Mesendoderm (in vitro differentiated cells): Measurements from ENCODE around the gene B4GALNT4.
"Not testable (repeated sequence)": the region's sequence is repeated elsewhere in the genome, so short reads cannot be mapped to it uniquely, and the experiment has no call there.

Experiments used
- DNase-seq: peaks from one replicate; pipeline ENCODE4 v3.0.0; 2013
- H2AK5ac ChIP-seq: 2 replicates; pipeline ENCODE4 v1.6.1; 2013; ENCODE audit warnings: low read length, inconsistent platforms
- H2BK120ac ChIP-seq: 2 replicates; pipeline ENCODE4 v1.6.1; 2013; ENCODE audit warnings: low read depth, mild to moderate bottlenecking, low read length, moderate library complexity, mixed read lengths
- H2BK15ac ChIP-seq: replicated peaks from 2 replicates; pipeline ENCODE4 v1.6.1; 2013; ENCODE audit warnings: low read depth, mild to moderate bottlenecking, moderate library complexity
- H2BK5ac ChIP-seq: 2 replicates; pipeline ENCODE4 v1.6.1; 2013; ENCODE audit warnings: low read length, inconsistent platforms
- H3K18ac ChIP-seq: 2 replicates; pipeline ENCODE4 v1.6.1; 2013; ENCODE audit warnings: mild to moderate bottlenecking, low read length, mixed read lengths
- H3K23ac ChIP-seq: one replicate; pipeline ENCODE4 v1.6.1; 2013; ENCODE audit warnings: low read length
- H3K27ac ChIP-seq: 2 replicates; pipeline ENCODE4 v1.5.1; 2013; ENCODE audit warnings: low read depth, mild to moderate bottlenecking, inconsistent platforms, low read length, moderate library complexity
- H3K27me3 ChIP-seq: 2 replicates; pipeline ENCODE4 v1.6.1; 2013; ENCODE audit warnings: low read length, control low read depth, mild to moderate bottlenecking, inconsistent platforms; ENCODE audit not compliant: insufficient read depth, poor library complexity
- H3K36me3 ChIP-seq: 2 replicates; pipeline ENCODE4 v1.6.1; 2013; ENCODE audit warnings: low read length, inconsistent platforms; ENCODE audit not compliant: control insufficient read depth, insufficient read depth
- H3K4ac ChIP-seq: one replicate; pipeline ENCODE4 v1.6.1; 2013; ENCODE audit warnings: low read depth, mild to moderate bottlenecking, low read length, moderate library complexity
- H3K4me1 ChIP-seq: 2 replicates; pipeline ENCODE4 v1.6.1; 2013; ENCODE audit warnings: low read depth, low read length, inconsistent platforms; ENCODE audit not compliant: control insufficient read depth
- H3K4me2 ChIP-seq: 2 replicates; pipeline ENCODE4 v1.6.1; 2013; ENCODE audit warnings: low read length
- H3K4me3 ChIP-seq: 2 replicates; pipeline ENCODE4 v1.5.1; 2013; ENCODE audit warnings: mild to moderate bottlenecking, low read length
- H3K56ac ChIP-seq: one replicate; pipeline ENCODE4 v1.6.1; 2013; ENCODE audit warnings: low read length
- H3K79me1 ChIP-seq: 2 replicates; pipeline ENCODE4 v1.6.1; 2013; ENCODE audit warnings: low read length, inconsistent platforms
- H3K79me2 ChIP-seq: 2 replicates; pipeline ENCODE4 v1.6.1; 2013; ENCODE audit warnings: mild to moderate bottlenecking, low read length; ENCODE audit not compliant: control insufficient read depth, insufficient read depth
- H3K9ac ChIP-seq: 2 replicates; pipeline ENCODE4 v1.6.1; 2013; ENCODE audit warnings: low read length, inconsistent platforms
- H4K5ac ChIP-seq: one replicate; pipeline ENCODE4 v1.6.1; 2013; ENCODE audit warnings: low read length
- H4K8ac ChIP-seq: one replicate; pipeline ENCODE4 v1.6.1; 2013; ENCODE audit warnings: low read depth, mild to moderate bottlenecking, control low read depth, low read length, moderate library complexity
- WGBS: extraction: QIAGEN DNeasy Blood & Tissue Kit; methylation state at CpG from one replicate; pipeline ENCODE4 v1.1.7; 2013; ENCODE audit warnings: low lambda C conversion rate, missing lambda C conversion rate; ENCODE audit not compliant: insufficient coverage; ENCODE audit errors: extremely low coverage; 5-methylcytosine and 5-hydroxymethylcytosine counted together

Gene B4GALNT4

DNA sequence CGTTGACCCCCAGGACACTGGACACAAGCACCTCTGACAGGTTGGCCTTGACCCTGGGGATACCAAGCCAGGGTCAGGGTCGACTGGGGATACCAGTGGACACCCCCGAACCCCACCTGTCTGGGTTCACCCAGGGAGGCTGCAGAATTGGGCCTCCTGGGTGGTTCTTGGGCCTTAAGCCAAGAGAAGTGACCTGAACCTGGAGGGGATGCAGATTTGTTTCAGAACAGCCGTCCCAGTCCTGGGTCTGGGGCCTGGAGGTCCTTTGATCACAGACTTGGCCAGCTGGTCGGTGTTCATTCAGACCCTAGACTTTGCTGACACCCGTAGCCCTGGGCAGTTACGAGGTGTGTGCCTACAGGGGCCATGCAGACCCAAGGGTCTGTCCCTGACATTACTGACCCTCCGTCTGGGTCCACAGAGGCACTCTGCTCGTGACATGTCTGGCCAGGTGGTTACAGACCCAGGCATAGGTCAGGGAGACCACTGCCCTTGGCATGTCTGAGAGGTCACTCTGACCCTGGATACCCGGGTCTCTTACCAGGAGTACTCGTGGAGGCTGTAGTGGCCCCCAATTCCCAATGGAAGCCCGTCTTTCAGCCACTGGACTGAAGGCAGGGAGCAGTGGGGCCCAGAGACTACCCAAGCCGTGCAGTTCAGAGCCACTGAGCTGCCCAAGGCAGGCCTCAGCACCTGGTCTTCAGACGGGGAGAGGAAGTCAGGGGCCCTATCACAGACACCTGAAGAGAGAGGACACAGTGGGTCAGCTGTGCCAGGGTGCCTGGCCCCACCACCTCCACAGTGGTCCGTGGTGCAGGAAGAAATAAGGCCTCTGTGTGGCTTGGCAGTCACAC, 39.1 kb downstream of the B4GALNT4 start:
- Histone ChIP-seq H3K36me3 (no peaks in the 10 kb centered on the region), H3K9ac (no peak overlapping the region), H2BK15ac (no peak overlapping the region), H4K8ac (no peak overlapping the region), H3K27ac (no peak overlapping the region), H3K23ac (no peak overlapping the region), H3K79me2 (no peaks in the 10 kb centered on the region), H4K5ac (no peak overlapping the region), H3K56ac (no peak overlapping the region), H3K18ac (no peak overlapping the region), H2BK120ac (no peak overlapping the region), H3K4me2 (no peak overlapping the region), H2AK5ac (no peak overlapping the region), H3K27me3 (no peaks in the 10 kb centered on the region), H2BK5ac (no peak overlapping the region), H3K4ac (no peak overlapping the region), H3K4me1 (no peaks in the 10 kb centered on the region), H3K4me3 (no peak overlapping the region), H3K79me1 (no peaks in the 10 kb centered on the region)
- DNase-seq, result no peak
- no CpG with 5 or more reads among the region's 15 CpGs for WGBS

DNA sequence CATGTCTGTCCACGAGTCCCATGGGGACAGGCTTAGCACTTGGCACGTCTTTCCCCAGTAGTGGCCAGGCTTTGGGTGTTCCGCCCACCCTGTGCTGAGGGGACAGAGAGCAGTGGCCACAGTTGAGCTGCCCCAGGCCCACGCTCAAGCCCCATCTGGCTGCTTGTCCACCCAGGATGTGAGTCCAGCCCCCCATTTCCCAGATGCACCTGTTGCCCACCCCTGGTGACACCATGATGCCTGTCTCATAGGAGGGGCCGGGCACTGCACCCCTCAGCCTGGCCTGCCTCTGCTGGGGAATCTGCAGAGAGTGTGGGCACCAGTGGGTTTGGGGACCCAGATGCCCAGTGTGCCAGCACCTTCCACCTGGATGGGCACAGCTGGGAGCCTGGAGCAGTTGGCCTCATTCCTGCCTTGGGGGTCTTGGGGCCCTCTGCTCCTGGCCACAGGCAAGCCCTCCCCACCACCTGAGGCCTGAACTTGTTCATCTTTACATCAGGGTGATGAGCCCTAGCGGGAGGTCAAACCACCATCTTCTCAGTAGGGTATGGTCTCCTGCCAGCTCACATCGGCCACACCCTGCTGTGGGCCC, 39.8 kb downstream of the B4GALNT4 start:
- H3K4me2 ChIP-seq, result no peak overlapping the region
- H2BK15ac ChIP-seq, result no peak overlapping the region
- H3K9ac ChIP-seq, result no peak overlapping the region
- no peak overlapping the region for H4K8ac ChIP-seq
- no peak overlapping the region for H2AK5ac ChIP-seq
- H3K18ac ChIP-seq, result no peak overlapping the region
- H3K27ac ChIP-seq, result no peak overlapping the region
- no peaks in the 10 kb centered on the region for H3K79me1 ChIP-seq
- no peak overlapping the region for H3K23ac ChIP-seq
- H3K4me1 ChIP-seq, result no peaks in the 10 kb centered on the region
- H2BK120ac ChIP-seq, result no peak overlapping the region
- H3K36me3 ChIP-seq, result no peaks in the 10 kb centered on the region
- H3K56ac ChIP-seq, result no peak overlapping the region
- H2BK5ac ChIP-seq, result no peak overlapping the region
- no peak overlapping the region for H3K4ac ChIP-seq
- H4K5ac ChIP-seq, result no peak overlapping the region
- no peaks in the 10 kb centered on the region for H3K79me2 ChIP-seq
- no peak overlapping the region for H3K4me3 ChIP-seq
- WGBS, result no CpG with 5 or more reads among the region's 7 CpGs
- DNase-seq, result no peak
- no peaks in the 10 kb centered on the region for H3K27me3 ChIP-seq

DNA sequence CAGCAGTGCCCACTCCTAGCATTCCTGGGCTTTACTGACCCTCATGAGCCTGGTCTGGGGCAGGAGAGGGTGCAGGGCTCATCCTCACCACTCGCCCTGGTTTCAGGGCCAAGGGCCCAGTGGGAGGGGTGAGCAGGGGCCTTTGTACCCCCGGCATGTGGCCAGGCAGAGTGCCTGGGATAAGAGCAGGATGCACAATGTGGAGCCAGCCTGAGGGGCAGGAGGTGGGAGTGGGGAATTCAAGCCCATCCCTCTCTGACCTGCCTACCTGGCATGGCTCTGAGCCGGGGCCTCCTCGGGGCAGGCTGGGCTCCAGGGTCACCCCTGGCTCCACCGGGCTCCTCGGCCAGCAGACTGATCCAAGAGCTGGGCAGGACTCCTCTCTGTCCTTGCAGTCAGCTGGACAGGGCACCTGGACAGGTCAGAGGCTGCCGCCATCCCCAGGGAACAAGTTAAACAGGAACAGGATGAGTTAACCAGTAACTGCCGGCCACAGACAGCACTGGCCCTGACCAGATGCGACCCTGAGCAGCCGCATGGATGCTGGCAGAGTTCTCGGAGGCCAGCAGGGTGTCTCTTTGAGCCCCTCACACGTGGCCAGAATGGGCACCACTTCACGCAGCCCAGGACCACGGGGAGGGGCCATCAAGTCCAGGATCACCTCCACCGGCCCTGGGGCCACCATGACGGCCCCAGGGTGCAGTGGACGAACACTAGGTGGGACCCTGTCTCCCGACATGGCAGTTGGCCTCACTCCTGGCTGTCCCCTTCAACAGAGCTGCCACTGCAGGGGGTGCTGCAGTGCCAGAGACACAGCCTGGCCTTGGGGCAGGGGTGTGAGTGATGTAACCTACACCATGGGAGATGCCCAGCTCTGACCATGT, 40.5 kb downstream of the B4GALNT4 start:
- no peak overlapping the region for H3K4me3 ChIP-seq
- no peak overlapping the region for H3K56ac ChIP-seq
- no peak overlapping the region for H3K27ac ChIP-seq
- no peaks in the 10 kb centered on the region for H3K36me3 ChIP-seq
- H3K4ac ChIP-seq, result no peak overlapping the region
- H3K79me2 ChIP-seq, result no peaks in the 10 kb centered on the region
- WGBS, result no CpG with 5 or more reads among the region's 18 CpGs
- no peaks in the 10 kb centered on the region for H3K27me3 ChIP-seq
- no peak overlapping the region for H3K9ac ChIP-seq
- H3K4me1 ChIP-seq, result no peaks in the 10 kb centered on the region
- H3K23ac ChIP-seq, result no peak overlapping the region
- no peak overlapping the region for H2BK120ac ChIP-seq
- DNase-seq, result no peak
- H4K8ac ChIP-seq, result no peak overlapping the region
- no peak overlapping the region for H3K18ac ChIP-seq
- no peak overlapping the region for H2BK15ac ChIP-seq
- no peak overlapping the region for H2BK5ac ChIP-seq
- H3K4me2 ChIP-seq, result no peak overlapping the region
- no peaks in the 10 kb centered on the region for H3K79me1 ChIP-seq
- no peak overlapping the region for H2AK5ac ChIP-seq
- H4K5ac ChIP-seq, result no peak overlapping the region

DNA sequence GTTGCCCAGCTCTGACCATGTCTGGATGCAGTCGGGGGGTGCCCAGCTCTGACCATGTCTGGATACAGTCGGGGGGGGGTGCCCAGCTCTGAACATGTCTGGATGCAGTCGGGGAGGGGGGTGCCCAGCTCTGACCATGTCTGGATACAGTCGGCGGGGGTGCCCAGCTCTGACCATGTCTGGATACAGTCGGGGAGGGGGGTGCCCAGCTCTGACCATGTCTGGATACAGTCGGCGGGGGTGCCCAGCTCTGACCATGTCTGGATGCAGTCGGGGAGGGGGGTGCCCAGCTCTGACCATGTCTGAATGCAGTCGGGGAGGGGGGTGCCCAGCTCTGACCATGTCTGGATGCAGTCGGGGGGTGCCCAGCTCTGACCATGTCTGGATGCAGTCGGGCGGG, 41.4 kb downstream of the B4GALNT4 start:
- WGBS, result no CpG with 5 or more reads among the region's 13 CpGs

DNA sequence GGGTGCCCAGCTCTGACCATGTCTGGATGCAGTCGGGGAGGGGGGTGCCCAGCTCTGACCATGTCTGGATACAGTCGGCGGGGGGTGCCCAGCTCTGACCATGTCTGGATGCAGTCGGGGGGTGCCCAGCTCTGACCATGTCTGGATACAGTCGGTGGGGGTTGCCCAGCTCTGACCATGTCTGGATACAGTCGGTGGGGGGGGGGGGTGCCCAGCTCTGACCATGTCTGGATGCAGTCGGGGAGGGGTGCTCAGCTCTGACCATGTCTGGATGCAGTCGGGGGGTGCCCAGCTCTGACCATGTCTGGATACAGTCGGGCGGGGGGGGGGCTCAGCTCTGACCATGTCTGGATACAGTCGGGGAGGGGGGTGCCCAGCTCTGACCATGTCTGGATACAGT, 42.2 kb downstream of the B4GALNT4 start:
- DNase-seq, H3K56ac ChIP-seq, H2BK5ac ChIP-seq, H3K79me2 ChIP-seq, H3K27me3 ChIP-seq, H3K9ac ChIP-seq, H3K4me1 ChIP-seq, H3K4ac ChIP-seq, H3K4me3 ChIP-seq, H2BK15ac ChIP-seq, H4K5ac ChIP-seq, H3K4me2 ChIP-seq, H3K36me3 ChIP-seq, H2AK5ac ChIP-seq, H3K23ac ChIP-seq, H3K79me1 ChIP-seq, H3K18ac ChIP-seq, H2BK120ac ChIP-seq, H4K8ac ChIP-seq, H3K27ac ChIP-seq: not testable (repeated sequence)
- WGBS, result no CpG with 5 or more reads among the region's 11 CpGs

More for the DNA sequence above, 41.4 kb downstream of the B4GALNT4 start:
- H3K9ac ChIP-seq, H3K4ac ChIP-seq, H3K79me2 ChIP-seq, H3K27me3 ChIP-seq, H3K4me2 ChIP-seq, H3K18ac ChIP-seq, H3K79me1 ChIP-seq, H2BK15ac ChIP-seq, H2AK5ac ChIP-seq, H4K5ac ChIP-seq, H3K36me3 ChIP-seq, H3K4me1 ChIP-seq, H3K23ac ChIP-seq, H4K8ac ChIP-seq, H2BK120ac ChIP-seq, H3K27ac ChIP-seq, H2BK5ac ChIP-seq, H3K4me3 ChIP-seq, H3K56ac ChIP-seq, DNase-seq: not testable (repeated sequence)
